Stimulated activated naive CD8-positive, alpha-beta T cell treated with anti-CD3 and anti-CD28 coated beads, Interleukin-15, Interleukin-2, amounts not matched to agents 100 ng/mL and 50 ng/mL, for 24 hours (primary cell): Measurements from ENCODE around the gene CIAO1.

Experiments used
- H3K27ac Mint-ChIP-seq: one replicate; pipeline ENCODE4 v1.8.0; 2021; ENCODE audit warnings: mild to moderate bottlenecking, mixed read lengths
- H3K27me3 Mint-ChIP-seq: one replicate; pipeline ENCODE4 v1.8.0; 2021; ENCODE audit warnings: mixed read lengths
- H3K36me3 Mint-ChIP-seq: one replicate; pipeline ENCODE4 v1.8.0; 2021; ENCODE audit warnings: low read depth, mixed read lengths
- H3K4me1 Mint-ChIP-seq: one replicate; pipeline ENCODE4 v1.8.0; 2021; ENCODE audit warnings: low read depth, mixed read lengths
- H3K4me3 Mint-ChIP-seq: one replicate; pipeline ENCODE4 v1.8.0; 2021; ENCODE audit warnings: mild to moderate bottlenecking, mixed read lengths
- H3K9me3 Mint-ChIP-seq: one replicate; pipeline ENCODE4 v1.8.0; 2021; ENCODE audit warnings: mixed read lengths

Gene CIAO1

GRCh38 chr2:96258166-96259022 lies 7.6 kb upstream of the CIAO1 start:
- peak overlapping the region; percentile 45 for H3K27ac Mint-ChIP-seq
- peaks cover 75% of the 10 kb centered on the region for H3K4me1 Mint-ChIP-seq
- no peaks in the 10 kb centered on the region for H3K27me3 Mint-ChIP-seq
- H3K9me3 Mint-ChIP-seq: no peaks in the 10 kb centered on the region
- no peak overlapping the region for H3K4me3 Mint-ChIP-seq
- peaks cover 33% of the 10 kb centered on the region for H3K36me3 Mint-ChIP-seq

- Mint-ChIP-seq H3K27me3 (no peaks in the 10 kb centered on the region), H3K4me1 (peaks cover 86% of the 10 kb centered on the region), H3K4me3 (no peak overlapping the region), H3K27ac (peak overlapping the region; percentile 23), H3K9me3 (no peaks in the 10 kb centered on the region), H3K36me3 (peaks cover 31% of the 10 kb centered on the region)
Observed at GRCh38 chr2:96259497-96259921, 6.5 kb upstream of the CIAO1 start.

DNA sequence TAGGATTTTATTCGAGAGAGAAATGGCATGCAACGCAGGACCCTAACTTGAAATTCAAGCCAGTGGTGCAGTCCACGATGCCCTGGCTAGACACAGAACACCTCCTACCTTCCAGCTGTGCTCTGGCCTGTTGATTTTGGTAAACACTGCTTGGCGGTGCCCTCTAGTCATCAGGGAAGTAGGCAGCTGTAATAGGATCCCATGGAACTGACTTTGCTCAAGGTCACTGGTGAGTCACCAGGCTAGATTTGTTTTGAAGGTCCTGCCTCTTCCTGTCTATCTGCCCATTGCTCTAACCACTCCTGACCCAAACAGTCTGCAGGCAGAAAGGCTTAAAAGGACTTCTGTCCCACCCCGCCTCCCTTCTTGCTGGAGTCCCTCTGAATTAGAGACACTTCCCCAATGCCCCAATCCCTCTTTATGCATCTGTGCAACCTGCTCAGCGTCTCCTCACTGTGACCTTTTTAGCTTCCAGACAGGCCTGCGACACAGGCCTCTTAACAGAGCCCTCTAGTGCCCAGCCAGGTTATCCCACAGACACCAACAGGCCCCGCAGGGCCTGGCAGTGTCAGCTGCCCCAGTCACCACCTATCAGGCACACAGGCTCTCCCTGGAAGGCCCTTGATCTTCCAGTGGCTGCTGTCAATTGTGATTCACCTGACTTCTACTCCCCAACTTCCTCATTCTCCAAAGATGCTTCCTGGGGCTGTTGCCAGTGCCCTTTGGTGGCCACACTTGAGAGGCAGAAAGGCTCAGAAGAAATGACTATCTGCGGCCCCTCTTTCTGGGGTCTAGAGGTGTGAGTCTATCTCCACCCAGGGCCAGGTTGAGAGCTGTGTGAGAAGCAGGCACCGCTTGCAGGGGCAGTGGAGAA lies 5.4 kb upstream of the CIAO1 start:
- H3K4me3 Mint-ChIP-seq: no peak overlapping the region
- H3K27me3 Mint-ChIP-seq: no peaks in the 10 kb centered on the region
- peaks cover 80% of the 10 kb centered on the region for H3K4me1 Mint-ChIP-seq
- H3K36me3 Mint-ChIP-seq: peaks cover 28% of the 10 kb centered on the region
- no peaks in the 10 kb centered on the region for H3K9me3 Mint-ChIP-seq
- H3K27ac Mint-ChIP-seq: peak overlapping the region; percentile 23

GRCh38 chr2:96261328-96262003 lies 4.6 kb upstream of the CIAO1 start:
- no peak overlapping the region for H3K27ac Mint-ChIP-seq

DNA sequence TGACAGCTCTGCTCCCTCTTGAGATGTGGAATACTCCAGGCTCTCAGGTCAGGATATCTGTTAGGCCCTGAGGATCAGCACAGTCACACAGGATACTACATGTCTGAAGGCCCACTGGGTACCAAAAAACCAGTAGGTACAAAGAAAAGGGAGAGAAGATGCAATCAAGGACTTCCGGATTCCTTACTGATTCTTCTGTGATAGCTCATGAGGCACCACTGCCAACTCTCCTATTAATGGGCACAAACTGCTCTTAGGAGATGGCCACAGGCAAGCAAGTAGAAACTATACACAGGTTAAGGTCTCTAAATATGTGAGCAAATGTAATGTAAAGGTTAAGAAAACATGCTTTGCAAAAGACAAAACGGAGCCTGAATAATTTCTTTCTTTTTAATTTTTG lies 3.7 kb upstream of the CIAO1 start:
- Mint-ChIP-seq H3K4me1 (peaks cover 73% of the 10 kb centered on the region), H3K27ac (no peak overlapping the region), H3K27me3 (no peaks in the 10 kb centered on the region), H3K4me3 (no peak overlapping the region), H3K9me3 (no peaks in the 10 kb centered on the region), H3K36me3 (peaks cover 27% of the 10 kb centered on the region)

More at GRCh38 chr2:96261328-96262003, 4.6 kb upstream of the CIAO1 start:
- Mint-ChIP-seq H3K9me3 (no peaks in the 10 kb centered on the region), H3K4me3 (no peak overlapping the region), H3K36me3 (peaks cover 28% of the 10 kb centered on the region), H3K27me3 (no peaks in the 10 kb centered on the region), H3K4me1 (peaks cover 75% of the 10 kb centered on the region)

- H3K27me3 Mint-ChIP-seq: no peaks in the 10 kb centered on the region
- H3K4me1 Mint-ChIP-seq: peaks cover 71% of the 10 kb centered on the region
- peaks cover 36% of the 10 kb centered on the region for H3K36me3 Mint-ChIP-seq
- no peak overlapping the region for H3K27ac Mint-ChIP-seq
- peak overlapping the region; percentile 99 for H3K4me3 Mint-ChIP-seq
- no peaks in the 10 kb centered on the region for H3K9me3 Mint-ChIP-seq
Observed at GRCh38 chr2:96264086-96264485, 1.9 kb upstream of the CIAO1 start.

DNA sequence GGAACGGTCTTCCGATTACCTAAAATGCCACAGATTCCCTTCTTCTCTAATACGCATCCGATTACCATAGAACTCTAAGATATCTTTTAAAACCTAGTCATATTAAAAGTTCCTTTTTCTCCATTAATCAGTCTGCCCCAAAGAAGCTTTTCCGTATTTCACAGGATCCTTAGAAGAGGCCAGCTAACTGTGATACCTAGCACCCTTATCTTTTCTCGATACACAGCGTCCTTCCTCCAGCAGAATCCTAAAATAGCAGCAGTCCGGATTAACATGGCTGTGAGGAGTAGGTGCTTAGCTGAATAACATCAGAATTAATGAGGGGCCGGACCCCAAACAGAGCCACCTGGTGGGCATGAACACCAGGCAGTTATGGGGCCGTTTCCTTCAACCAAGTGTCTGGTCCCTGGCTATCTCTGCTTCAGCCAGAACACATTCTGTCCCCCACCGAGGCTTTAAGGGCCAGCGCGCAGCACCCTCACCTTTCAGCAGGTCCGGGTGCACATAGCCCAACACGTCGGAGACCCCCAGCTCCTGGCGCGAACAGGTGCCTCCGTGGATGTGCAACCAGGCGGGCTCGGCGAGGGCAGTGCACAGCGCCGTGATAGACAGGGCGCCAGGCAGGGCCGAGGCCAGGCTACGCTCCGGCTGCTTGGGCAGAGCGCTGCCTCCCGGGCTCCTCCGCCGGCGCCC lies 1.2 kb upstream of the CIAO1 start:
- H3K9me3 Mint-ChIP-seq: no peaks in the 10 kb centered on the region
- peaks cover 66% of the 10 kb centered on the region for H3K4me1 Mint-ChIP-seq
- H3K27me3 Mint-ChIP-seq: no peaks in the 10 kb centered on the region
- H3K27ac Mint-ChIP-seq: peak overlapping the region; percentile 12
- peak overlapping the region; percentile 99 for H3K4me3 Mint-ChIP-seq
- peaks cover 41% of the 10 kb centered on the region for H3K36me3 Mint-ChIP-seq

- no peaks in the 10 kb centered on the region for H3K9me3 Mint-ChIP-seq
- peak overlapping the region; percentile 36 for H3K27ac Mint-ChIP-seq
- peak overlapping the region; percentile 99 for H3K4me3 Mint-ChIP-seq
- H3K4me1 Mint-ChIP-seq: peaks cover 60% of the 10 kb centered on the region
- H3K36me3 Mint-ChIP-seq: peaks cover 44% of the 10 kb centered on the region
- no peaks in the 10 kb centered on the region for H3K27me3 Mint-ChIP-seq
Observed at GRCh38 chr2:96265349-96265839, 631 bp upstream of the CIAO1 start.

- Mint-ChIP-seq H3K9me3 (no peaks in the 10 kb centered on the region), H3K27ac (peak overlapping the region; percentile 98), H3K27me3 (no peaks in the 10 kb centered on the region), H3K36me3 (peaks cover 62% of the 10 kb centered on the region), H3K4me1 (peaks cover 43% of the 10 kb centered on the region), H3K4me3 (peak overlapping the region; percentile 99)
Observed at GRCh38 chr2:96267159-96267971, 1.3 kb downstream of the CIAO1 start.

GRCh38 chr2:96271995-96272394 lies 6.0 kb downstream of the CIAO1 start:
- Mint-ChIP-seq H3K4me3 (no peak overlapping the region), H3K9me3 (no peaks in the 10 kb centered on the region), H3K36me3 (peaks cover 84% of the 10 kb centered on the region), H3K27ac (peak overlapping the region; percentile 49), H3K4me1 (peaks cover 26% of the 10 kb centered on the region), H3K27me3 (no peaks in the 10 kb centered on the region)

- Mint-ChIP-seq H3K9me3 (no peaks in the 10 kb centered on the region), H3K4me3 (no peak overlapping the region), H3K27me3 (no peaks in the 10 kb centered on the region), H3K4me1 (peaks cover 10% of the 10 kb centered on the region), H3K27ac (no peak overlapping the region), H3K36me3 (peaks cover 89% of the 10 kb centered on the region)
Observed at GRCh38 chr2:96273763-96274162, 7.7 kb downstream of the CIAO1 start.

DNA sequence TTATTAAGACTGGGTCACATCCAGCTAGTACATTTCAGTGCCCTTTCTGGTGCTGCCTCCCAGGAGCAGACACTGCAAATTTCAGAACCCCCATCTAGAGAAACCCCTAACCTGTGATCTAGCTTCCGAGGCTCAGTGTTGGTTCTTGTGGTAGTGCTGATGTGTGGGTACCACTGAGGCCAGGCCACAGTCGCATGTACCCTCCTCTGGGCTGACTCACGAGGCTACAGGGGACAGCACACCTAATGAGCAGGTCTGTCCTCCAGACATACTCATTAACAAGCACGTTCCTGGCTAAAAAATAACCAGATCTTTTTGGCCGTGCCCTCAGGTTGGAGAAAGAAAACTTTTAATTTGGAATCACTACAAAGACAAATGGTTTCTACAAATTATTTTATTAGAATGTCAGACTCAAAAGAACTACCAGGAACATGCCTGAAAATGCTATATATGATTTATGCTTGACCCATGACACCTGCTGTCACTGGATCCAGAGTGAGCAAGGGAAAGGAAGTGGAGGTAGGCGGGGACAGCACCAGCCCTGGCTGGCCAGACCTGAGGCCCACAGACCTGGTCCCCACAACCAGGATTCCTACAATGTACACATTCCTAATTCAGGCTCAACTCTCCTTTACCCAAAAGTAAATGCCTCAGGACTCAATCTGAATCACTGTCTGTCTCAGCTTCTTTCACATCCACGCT lies 8.5 kb downstream of the CIAO1 start:
- H3K4me1 Mint-ChIP-seq: peaks cover 8% of the 10 kb centered on the region
- peaks cover 89% of the 10 kb centered on the region for H3K36me3 Mint-ChIP-seq
- H3K27ac Mint-ChIP-seq: peak overlapping the region; percentile 45

More for the DNA sequence above, 8.5 kb downstream of the CIAO1 start:
- H3K4me3 Mint-ChIP-seq: no peak overlapping the region
- no peaks in the 10 kb centered on the region for H3K27me3 Mint-ChIP-seq
- no peaks in the 10 kb centered on the region for H3K9me3 Mint-ChIP-seq
